HG03060 (cell line): ENCODE results near the gene TUFT1.
"Not testable (repeated sequence)": the region's sequence is repeated elsewhere in the genome, so short reads cannot be mapped to it uniquely, and the experiment has no call there.

ENCODE experiments used
- ATAC-seq: cut with Tn5 transposase; IDR thresholded peaks from one replicate; pipeline ENCODE4 v1.9.1; 2021; ENCODE audit warnings: low read depth, moderate number of reproducible peaks; ENCODE audit not compliant: unreplicated experiment

The TUFT1 gene

DNA sequence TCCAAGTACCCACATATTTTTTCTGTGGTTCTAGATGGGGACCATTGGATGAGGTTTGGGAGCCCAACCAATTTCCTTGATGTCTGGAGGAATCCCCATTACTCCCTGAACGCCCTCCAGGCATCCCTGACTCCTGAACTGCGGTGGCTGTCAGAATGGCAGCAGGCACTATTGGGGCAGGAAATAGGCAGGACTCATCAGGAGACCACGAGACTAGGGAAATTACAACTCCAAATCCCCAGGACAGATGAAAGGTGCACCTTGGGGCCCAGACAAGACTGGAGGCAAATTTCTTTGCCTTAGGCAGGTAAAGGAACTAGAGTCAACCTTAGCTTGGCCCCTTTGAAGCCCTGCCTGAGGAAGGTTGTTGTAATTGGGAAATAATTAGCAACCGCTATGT is 27.8 kb upstream of the TUFT1 start:
- no peak for ATAC-seq

DNA sequence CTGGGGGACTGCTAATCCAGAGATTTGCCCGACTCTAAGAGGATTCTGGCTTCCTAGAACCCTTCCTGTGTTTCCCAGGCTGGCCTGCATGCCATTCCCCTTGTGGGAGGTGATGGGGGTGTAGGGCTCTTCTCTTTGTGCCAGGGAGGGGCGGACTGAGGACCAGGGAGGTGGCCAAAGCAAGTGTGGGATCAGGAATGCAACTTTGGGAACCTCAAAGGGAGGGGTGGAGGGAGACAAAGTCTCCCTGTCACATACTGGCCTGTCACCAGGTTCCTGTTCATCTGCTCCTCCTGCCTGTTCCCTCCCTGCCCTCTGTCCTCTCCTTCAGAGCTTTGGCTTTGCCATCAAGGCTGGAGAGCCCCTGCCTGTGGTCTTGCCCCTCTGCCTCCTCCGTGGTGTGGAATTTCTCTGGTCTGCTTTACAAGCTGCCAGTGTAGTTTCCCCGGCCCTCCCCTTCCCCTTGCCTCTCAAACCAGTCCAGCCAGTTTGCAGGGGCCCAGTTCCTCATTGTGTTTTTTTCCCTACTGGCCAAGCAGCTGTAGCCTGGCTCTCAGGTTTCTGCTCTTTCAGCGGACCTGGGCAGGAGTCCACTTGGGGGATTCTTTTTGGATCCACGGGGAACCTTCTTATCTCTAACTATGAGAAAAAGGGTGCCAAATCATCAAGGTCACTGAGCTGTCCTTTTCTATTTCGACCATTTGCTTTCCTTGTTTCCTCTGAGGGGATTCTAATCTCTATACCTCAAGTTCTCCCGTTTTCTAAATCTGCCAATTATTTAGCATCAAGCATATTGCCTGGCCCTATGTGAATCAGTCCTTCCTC is 27.1 kb upstream of the TUFT1 start:
- ATAC-seq: no peak

DNA sequence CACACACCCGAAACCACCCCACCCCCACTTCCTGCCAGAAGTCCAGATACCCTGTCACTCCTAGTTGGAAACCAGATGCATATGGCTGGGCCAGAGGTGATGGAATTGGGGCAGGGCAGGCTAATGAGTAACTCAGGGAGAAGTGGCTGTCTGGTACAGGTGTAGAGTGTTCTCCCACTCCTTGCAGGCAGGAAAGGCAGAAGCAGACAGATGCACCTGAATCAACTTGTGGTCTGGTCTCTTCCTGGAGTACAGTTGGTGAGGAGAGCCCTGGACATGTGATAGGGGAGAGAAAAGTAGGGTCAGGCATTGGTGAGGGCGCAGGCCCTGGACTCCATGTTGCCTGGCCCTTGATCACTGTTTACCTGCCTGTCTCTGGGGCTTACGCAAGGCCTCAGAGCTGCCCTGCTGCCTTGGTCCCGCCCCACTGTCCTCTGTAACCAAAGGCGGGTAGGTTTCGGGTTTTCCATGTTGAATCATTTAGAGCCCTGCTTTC is 26.4 kb upstream of the TUFT1 start:
- ATAC-seq: no peak

DNA sequence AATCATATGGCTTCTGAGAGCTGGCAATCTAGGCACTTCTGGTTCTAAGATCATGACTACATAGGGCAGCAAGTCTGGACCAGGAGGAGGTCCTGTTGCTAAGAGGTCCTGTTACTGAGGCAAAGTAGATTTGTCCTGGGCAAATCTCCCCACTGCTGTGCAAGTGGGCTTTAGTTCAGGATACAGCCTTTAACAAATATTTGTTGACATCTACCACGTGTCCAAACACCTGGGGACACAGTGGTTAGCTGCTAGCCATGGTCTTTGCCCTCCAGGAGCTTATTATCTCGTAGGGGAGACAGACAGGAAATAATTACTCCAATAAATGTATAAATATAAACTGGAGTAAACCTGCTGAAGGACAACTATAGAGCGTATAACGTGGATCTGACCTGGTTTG is 25.7 kb upstream of the TUFT1 start:
- ATAC-seq: no peak

DNA sequence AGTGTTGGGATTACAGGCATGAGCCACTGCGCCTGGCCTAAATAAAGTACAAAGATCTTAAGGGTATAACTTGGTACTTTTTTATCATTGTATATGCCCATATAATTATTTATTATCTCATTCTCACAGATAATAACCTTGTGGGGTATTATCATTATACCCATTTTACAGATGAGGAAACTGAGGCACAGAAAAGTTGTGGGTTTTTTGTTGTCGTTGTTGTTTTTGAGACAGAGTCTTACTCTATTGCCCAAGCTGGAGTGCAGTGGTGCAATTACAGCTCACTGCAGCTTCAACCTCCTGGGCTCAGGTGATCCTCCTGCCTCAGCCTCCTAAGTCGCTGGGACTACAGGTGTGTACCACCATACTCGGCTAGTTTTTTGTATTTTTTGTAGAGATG is 24.8 kb upstream of the TUFT1 start:
- ATAC-seq: no peak

DNA sequence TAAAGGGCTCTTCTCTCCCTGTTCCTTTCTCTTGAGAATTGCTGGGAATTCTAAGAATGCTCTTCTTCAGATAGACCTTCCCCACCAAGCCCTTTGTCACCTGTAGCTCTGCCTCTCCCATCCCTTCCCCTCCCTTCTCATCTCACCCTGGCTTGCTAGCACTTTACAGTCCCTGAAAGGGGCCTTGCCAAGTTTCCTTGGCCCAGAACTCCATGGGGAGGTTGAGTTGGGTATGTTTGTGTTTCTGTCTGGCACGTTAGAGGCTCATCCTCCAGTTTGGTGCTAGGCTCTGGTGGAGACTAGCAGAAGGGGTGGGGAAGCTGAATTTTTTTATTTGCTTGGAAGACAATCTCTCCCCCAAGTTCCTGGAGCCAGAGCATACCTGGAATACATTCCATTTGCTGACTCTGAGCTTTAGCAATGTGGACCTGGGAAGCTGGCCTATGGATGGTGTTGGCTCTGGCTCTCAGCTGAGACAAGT is 24.0 kb upstream of the TUFT1 start:
- ATAC-seq: no peak

DNA sequence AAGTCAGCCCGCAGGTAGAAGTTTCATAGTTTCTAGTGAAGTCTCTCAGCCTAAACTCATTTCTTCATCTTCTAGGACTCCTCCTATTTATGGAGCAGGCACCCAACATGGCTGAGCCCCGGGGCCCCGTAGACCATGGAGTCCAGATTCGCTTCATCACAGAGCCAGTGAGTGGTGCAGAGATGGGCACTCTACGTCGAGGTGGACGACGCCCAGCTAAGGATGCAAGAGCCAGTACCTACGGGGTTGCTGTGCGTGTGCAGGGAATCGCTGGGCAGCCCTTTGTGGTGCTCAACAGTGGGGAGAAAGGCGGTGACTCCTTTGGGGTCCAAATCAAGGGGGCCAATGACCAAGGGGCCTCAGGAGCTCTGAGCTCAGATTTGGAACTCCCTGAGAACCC is 21.7 kb upstream of the TUFT1 start:
- no peak for ATAC-seq

DNA sequence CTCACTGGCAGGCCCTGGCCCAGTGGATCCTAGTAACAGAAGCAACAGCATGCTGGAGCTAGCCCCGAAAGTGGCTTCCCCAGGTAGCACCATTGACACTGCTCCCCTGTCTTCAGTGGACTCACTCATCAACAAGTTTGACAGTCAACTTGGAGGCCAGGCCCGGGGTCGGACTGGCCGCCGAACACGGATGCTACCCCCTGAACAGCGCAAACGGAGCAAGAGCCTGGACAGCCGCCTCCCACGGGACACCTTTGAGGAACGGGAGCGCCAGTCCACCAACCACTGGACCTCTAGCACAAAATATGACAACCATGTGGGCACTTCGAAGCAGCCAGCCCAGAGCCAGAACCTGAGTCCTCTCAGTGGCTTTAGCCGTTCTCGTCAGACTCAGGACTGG is 21.2 kb upstream of the TUFT1 start:
- no peak for ATAC-seq

DNA sequence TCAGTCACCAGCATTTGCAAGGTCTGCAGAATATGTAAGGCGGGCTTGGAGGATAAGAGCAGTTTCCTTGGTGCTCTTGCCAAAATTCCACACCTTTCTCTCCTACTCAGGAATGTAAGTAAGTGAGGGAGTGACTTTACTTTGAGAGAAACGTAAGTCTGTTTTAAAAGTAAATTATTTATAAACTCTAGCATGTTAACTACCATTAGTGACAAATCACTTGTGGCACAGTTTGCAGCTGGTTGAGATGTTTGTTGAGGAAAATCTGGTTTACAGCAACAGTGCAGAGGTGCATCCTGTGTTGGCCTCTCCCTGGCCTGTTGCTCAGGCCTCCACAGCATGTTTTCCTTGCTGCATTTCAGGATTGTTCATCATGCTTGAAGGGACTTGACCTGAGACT is 20.4 kb upstream of the TUFT1 start:
- ATAC-seq: no peak

DNA sequence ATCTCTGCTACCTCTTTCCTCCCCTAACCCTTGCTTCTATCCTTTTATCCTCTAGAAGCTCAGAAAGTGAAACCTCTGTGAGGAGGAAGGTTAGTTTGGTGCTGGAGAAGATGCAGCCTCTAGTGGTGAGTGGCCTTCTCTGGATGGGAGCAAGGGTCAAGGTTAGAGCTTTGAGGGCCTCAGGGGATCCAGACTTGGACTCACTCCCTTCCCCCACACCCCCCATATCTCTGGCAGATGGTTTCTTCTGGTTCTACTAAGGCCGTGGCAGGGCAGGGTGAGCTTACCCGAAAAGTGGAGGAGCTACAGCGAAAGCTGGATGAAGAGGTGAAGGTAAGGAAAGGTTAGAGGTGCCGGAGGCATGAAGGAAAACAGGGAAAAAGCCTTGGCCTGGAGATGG is 19.8 kb upstream of the TUFT1 start:
- ATAC-seq: no peak

DNA sequence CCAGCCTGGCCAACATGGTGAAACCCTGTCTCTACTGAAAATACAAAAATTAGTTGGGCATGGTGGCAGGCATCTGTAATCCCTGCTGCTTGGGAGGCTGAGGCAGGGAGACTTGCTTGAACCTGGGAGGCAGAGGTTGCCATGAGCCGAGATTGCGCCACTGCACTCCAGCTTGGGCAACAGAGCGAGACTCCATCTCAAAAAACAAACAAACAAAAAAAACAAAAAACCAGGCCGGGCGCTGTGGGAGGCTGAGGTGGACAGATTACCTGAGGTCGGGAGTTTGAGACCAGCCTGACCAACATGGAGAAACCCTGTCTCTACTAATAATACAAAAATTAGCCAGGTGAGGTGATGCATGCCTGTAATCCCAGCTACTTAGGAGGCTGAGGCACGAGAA is 17.7 kb upstream of the TUFT1 start:
- ATAC-seq: not testable (repeated sequence)

DNA sequence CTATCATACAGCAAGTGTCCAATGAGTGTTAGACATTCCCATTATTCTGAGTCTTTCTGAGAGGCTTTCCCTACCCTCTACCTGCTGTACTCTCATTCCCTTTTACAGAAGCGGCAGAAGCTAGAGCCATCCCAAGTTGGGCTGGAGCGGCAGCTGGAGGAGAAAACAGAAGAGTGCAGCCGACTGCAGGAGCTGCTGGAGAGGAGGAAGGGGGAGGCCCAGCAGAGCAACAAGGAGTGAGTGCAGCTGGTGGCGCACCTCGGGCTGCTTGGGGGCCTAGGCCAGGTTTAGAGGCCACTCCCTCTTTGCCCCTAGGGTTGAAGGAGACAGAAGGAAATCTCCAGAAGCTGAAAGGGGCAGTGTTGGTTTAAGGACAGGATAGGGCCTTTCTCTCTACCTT is 16.8 kb upstream of the TUFT1 start:
- no peak for ATAC-seq

DNA sequence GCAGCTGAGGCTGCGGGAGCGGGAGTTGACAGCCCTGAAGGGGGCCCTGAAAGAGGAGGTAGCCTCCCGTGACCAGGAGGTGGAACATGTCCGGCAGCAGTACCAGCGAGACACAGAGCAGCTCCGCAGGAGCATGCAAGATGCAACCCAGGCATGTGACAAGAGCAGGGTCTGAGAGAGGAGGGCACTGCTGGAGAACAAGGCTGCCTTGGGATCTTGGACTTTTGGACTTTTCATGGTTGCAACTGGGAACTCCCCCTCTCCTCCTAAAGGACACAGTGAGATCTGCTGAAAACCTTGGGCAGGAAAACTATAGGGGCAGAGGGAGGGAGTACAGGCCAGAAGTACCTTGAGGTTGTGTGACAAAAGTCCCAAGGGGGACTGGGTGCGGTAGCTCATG is 15.4 kb upstream of the TUFT1 start:
- no peak for ATAC-seq

DNA sequence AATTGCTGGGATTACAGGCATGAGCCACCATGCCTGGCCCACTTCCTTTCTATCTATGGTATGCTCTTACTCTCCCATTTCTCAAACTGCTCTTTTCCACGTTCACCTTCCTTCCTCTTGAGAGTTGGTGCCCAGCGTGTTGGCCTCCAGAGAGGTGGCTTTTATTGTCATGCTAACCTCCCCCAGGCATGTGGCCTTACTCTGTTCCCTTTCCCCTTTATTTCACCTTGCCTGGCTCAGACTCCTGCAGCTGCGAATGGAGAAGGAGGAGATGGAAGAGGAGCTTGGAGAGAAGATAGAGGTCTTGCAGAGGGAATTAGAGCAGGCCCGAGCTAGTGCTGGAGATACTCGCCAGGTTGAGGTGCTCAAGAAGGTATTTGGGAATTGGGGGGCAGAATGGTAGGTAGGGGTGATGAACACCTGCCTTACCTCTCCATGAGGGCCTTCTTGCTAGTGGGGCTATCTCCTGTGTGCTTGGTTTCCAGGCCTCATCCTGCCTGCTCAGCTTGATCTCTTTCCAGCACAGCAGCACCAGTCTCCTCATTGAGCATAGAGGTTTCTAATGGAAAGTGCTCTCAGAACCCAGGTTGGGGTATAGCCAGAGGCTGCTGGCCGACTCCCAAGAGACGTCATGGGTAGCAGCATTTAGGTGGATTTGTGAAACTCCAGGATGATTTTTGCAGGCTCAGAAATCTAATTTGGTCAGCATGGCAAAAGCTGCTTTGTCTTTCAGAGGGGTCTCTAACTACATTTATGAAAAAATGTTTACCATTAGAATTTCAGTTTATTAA is 13.2 kb upstream of the TUFT1 start:
- ATAC-seq: no peak

DNA sequence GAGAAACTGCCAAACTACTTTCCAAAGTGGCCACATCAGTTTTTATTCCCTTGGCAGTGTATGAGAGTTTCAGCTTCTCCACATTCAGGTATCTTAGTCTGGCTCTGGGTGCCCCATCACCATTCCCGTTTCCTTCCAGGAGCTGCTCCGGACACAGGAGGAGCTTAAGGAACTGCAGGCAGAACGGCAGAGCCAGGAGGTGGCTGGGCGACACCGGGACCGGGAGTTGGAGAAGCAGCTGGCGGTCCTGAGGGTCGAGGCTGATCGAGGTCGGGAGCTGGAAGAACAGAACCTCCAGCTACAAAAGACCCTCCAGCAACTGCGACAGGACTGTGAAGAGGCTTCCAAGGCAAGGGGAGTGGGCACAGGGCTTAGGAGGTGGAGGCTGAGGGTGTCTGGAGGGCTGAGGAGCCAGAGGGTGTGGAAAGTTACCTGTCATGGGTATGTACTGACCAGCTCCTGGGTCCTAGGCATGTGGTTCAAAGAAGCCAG is 10.9 kb upstream of the TUFT1 start:
- ATAC-seq: no peak

DNA sequence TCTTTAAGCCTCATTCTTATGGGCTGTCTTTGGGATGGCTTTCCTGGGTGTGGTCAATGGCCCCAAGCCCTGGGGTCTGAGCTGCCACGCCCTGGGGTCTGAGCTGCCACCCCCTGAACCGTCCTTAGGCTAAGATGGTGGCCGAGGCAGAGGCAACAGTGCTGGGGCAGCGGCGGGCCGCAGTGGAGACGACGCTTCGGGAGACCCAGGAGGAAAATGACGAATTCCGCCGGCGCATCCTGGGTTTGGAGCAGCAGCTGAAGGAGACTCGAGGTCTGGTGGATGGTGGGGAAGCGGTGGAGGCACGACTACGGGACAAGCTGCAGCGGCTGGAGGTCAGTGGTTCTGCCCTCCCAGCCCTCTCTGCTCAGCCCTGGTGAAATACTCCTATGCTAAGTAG is 10.3 kb upstream of the TUFT1 start:
- ATAC-seq: no peak

DNA sequence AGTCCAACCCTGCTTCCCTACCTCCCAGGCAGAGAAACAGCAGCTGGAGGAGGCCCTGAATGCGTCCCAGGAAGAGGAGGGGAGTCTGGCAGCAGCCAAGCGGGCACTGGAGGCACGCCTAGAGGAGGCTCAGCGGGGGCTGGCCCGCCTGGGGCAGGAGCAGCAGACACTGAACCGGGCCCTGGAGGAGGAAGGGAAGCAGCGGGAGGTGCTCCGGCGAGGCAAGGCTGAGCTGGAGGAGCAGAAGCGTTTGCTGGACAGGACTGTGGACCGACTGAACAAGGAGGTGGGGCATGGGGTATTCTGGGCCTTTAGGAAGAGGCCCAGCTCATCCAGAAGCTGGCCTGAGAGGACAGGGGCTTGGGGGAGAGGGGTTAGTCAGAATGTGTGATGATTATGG is 9.6 kb upstream of the TUFT1 start:
- ATAC-seq: no peak

DNA sequence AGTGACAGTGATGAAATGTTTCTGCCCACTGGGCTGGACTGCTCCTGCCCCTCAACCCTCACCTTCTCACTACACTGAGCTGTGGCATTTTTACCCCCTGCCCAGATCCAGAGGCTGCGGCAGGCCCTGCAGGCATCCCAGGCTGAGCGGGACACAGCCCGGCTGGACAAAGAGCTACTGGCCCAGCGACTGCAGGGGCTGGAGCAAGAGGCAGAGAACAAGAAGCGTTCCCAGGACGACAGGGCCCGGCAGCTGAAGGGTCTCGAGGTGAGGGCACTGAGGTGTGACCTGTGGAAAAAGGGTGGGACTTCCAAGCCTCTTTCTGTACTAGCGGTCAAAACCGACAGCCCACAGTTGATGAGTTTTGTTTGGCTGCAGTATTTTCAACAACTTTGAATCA is 6.2 kb upstream of the TUFT1 start:
- no peak for ATAC-seq

DNA sequence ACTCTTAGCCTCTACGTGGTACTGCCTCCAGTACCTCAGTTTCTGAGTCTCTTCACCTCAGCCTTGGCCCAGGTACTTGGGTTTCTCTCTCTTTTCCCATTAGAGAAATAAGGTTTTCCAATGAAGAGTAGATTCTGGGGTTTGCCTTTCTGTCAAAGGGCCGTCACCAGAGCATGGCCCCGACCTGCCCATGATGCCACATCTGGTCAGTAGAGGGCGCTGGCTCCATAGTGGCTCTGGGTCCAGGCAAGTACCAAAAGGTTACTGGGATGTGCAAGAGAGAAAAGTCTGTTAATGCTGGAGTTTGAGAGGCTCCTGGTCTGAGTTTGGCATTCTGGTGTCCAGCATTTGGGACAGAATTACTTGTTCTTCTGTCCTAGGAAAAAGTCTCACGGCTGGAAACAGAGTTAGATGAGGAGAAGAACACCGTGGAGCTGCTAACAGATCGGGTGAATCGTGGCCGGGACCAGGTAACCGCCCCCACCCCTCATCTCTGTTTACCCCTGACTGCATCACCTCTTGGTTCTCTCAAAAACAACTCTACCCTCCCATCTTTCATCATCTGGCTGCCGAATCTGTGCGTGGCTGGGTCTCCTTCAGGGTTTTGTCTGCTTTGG is 5.3 kb upstream of the TUFT1 start:
- no peak for ATAC-seq

DNA sequence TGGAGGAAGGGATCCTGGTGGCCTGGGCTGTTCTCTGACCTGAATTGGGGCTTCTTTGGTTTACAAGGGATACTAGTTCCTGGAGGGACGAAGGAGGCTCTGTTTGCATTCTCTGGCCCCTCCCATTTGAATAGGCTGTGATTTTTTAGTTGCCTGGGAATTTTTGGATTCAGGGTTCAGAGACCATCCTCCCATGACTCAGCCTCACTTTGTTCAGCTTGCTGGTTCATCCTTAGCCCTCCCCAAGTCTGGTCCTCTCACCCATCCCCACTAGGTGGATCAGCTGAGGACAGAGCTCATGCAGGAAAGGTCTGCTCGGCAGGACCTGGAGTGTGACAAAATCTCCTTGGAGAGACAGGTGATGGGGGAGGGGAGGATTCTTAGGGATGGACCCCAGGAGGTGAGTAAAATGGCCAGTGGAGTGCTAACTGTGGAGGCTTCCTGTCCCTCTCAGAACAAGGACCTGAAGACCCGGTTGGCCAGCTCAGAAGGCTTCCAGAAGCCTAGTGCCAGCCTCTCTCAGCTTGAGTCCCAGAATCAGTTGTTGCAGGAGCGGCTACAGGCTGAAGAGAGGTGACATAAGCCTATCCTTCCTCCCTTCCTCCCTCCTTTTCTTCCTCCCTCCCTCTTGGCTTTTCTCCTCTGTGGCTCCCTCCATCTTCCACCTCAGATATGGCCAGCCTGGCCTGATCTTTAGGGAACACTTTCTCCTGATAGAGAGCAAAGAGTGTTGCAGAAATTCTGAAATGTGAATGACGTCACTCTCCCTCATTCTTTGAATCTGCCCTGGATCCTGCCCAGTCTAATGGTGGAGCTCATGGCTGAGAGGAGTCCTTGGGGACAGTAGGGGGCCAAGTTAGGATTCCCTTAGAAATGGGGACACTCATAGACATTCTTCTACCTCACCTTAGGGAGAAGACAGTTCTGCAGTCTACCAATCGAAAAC is 4.5 kb upstream of the TUFT1 start:
- ATAC-seq: no peak
